NCI-H187 treated with DMSO at 0.1 percent for 48 hours (cell line): ENCODE measurements around the gene KLF15.
"Not testable (repeated sequence)": the region's sequence is repeated elsewhere in the genome, so short reads cannot be mapped to it uniquely, and the experiment has no call there.

Source experiments
- DNase-seq: peaks from one replicate; lab custom pipeline; 2025; lab: John Stamatoyannopoulos, UW

Gene KLF15

GRCh38 chr3:126346466-126346865 is 10.7 kb downstream of the KLF15 start:
- no peak for DNase-seq

DNA sequence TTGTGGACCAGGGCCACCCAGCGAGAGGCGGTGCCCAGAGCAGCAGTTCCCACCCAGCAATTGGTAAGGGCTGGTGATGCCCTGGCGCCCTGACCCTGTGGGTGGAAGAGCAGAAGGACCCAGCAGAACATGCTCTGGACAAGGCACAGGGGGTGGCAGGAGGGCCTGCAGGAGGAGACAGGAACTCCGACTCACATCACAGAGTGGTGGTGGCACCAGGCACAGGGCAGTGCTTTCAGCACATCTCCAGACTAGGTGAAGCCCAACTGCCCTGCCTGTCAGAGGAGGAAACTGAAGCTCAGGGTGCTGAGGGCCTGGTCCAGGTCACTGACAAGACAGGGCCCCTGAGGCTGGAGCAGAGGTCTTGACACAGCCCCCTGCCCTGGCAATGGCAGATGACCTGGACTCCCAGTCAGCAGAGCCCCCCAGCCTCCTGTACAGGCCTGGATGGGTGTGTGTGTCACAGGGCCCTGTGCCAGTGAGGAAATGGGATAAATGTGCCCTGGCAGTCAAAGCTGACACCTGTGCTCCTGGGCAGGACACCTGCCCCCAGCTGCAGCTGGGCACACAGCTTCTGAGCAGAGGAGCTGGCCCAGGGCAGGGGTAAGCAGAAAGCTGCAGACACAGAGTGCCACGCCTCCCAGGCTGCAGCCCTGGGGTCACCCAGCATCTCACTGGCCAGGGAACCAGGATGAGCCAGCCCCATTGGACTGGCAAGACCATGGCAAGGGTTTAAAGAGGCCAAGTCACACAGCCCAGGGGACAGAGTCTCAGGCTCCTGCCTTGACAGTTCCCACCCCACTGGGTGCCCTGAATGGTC is 11.4 kb downstream of the KLF15 start:
- no peak for DNase-seq

- DNase-seq: no peak
Observed at GRCh38 chr3:126345231-126345630, 12.0 kb downstream of the KLF15 start.

- no peak for DNase-seq
Observed at GRCh38 chr3:126344380-126345041, 12.7 kb downstream of the KLF15 start.

- no peak for DNase-seq
Observed at GRCh38 chr3:126343649-126344035, 13.6 kb downstream of the KLF15 start.

DNA sequence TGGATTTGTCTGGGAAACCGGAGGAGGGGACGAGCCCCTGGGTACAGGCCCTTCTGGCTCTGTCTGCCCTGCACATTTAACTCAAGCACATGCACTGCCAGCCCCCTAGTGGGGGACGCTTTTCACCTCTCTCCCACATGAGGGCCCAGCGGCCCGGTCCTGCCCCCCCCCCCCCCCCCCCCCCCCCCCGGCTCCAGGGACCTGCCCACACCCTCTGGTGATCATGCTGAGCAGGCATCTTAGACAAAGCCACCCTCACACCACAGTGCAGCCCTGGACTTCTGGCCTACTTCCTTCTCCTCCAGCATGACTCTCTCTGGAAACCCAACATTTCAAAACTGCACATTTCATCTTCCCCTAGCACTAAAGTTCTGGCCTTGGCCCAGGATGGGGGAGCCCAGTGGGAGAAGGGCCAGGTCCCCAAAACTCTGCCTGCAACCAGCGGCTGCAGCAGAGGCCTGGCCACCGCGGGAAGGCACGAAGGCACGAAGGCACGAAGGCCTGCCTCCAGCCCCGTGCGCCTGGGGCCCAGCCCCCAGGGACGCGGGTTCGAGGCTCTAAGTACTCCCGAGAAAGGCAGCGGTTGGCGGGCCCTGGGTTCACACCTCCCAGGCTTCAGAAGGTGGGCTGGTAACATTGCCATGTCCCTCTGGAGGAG is 14.1 kb downstream of the KLF15 start:
- DNase-seq: no peak

GRCh38 chr3:126342211-126342610 is 15.0 kb downstream of the KLF15 start:
- DNase-seq: no peak

GRCh38 chr3:126341755-126342150 is 15.5 kb downstream of the KLF15 start:
- DNase-seq: no peak

GRCh38 chr3:126340943-126341754 is 16.1 kb downstream of the KLF15 start:
- DNase-seq: no peak

DNA sequence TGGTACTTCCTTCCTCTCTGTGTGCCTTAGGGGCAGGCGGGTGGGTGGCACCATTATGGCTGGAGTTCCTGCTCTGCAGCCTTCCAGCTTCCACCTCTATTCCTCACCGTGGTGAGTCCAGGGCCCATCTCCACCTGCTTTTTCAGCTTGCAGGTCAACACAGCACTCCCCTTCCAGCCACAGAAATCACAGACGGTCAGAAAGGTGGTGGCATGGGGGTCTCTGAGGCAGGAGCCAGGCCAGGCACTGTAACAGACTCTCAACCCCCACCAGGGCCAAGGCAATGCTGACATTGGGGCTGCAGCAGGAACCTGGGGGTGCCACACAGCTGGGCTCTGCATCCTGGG is 16.6 kb downstream of the KLF15 start:
- no peak for DNase-seq

- no peak for DNase-seq
Observed at GRCh38 chr3:126340081-126340511, 17.1 kb downstream of the KLF15 start.

DNA sequence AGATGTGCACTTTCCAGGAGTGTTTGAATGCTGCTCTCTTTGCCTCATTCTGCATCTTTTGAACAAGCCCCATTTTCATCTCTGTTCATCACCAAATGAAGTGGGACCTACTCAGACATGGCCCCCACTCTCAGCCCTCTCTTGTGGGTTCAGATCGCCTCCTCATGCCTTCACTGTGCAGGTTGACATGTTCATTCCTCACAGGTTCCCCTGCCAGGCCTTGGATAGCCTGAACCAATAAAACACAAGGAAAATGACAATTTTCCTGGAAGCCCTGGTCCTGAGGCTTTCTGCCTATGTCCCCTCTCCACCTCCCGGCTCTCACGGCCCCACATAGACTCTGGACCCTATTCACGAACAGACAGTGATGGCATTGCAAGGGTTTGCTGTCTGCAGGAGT is 17.7 kb downstream of the KLF15 start:
- DNase-seq: no peak

- no peak for DNase-seq
Observed at GRCh38 chr3:126338790-126339288, 18.4 kb downstream of the KLF15 start.

- no peak for DNase-seq
Observed at GRCh38 chr3:126337980-126338651, 19.1 kb downstream of the KLF15 start.

GRCh38 chr3:126331812-126332336 is 25.3 kb downstream of the KLF15 start:
- DNase-seq: not testable (repeated sequence)

DNA sequence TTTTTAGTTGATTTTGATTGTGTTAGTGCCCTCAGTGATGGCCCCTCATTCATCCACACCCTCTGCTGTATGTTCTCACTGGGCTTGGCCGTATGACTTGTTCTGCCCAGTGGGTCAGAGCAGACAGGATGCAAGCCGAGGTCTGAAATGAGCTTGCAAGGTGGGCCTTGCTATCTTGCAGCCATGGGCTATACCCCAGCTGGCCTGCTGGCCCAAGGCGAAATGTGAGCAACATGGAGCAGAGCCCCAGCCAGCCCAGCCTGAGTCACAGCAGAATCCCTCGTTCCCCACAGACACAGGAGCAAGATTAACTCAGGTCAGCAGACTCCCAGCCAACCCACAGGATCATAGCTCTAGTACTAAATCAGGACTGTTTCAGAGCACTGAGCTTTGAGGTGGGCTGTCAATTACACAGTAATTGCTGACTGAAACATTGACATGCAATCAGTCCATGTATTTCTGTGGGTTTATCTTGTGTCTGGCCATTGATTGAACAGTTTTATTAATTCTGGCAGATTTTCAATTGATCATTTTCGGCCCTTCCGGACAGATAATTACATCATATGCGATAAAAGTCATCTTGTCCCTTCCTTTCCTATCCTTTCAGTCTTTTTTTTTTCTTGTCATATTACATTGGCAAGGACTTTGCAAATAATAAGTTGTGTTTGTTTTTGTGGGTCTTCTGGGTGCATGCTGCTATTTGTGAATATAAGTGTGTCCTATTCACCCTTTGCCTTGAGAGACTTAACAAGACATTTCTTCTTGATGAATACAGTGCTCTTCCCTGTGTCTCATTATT is 27.1 kb downstream of the KLF15 start:
- no peak for DNase-seq

DNA sequence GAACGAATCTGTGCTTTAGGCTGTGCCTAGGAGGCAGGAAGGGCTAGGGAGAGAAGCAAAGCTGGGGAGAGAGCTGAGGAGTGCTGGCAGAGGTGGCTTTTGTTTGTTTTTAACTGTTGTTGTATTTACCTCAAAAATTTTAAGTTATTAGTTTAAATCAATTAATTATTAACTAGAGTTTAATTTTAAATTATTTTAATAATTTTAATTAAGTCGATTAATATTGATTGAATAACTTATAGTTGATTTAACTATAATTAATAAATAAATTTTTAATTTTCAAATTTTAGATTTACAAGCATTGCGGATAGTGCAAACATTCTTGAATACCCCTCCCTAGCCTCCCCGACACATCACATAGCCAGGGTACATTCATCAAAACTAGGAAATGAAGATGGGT is 30.6 kb downstream of the KLF15 start:
- DNase-seq: no peak

DNA sequence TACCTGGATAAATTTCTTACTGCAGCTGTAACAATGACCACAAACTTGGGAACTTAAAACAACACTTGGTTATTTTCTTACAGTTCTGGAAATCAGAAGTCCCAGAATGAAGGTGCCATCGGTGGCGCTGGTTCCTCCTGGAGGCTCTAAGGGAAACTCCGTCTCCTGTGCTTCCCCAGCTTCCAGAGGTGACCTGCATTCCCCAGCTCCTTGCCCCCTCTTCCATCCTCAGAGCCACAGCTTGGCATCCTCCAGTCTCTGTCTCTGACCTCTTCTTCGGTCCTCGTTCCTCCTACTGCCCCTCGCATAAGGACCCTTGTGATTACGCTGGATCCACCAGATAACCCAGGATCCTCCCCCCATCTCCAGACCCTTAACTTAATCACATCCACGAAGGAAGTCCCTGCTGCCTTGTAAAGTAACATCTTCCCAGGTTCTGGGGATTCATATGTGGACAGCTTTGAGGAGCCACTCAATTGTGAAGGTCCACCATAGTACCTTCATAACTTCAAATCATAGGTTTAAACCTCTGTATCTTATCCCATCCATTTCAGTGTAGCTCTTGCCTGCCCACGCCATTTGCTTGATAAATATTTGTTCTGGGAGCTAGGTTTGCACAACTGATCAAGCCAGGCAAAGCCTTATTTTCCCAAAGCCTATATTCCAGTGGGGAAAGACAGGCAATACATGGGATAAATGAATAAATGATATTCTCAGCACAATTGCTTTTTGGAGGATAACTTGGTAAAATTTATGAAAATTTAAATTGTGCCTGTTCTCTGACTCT is 34.8 kb downstream of the KLF15 start:
- DNase-seq: no peak

GRCh38 chr3:126321490-126321889 is 35.7 kb downstream of the KLF15 start:
- no peak for DNase-seq
